H1 (cell line): Measurements from ENCODE around the gene TEX54. TPM values are rescaled to one million over a fixed set of nuclear protein-coding genes. Genes with fewer than 3 reads are reported as not detected.

Experiments
- BACH1 ChIP-seq: IDR thresholded peaks from 2 replicates; pipeline ENCODE4 v1.6.1; 2012; ENCODE audit warnings: low read length, improper control_type of control experiment
- CBX5 ChIP-seq: fragments of 300-800, 300-1000 bp; sonication (generic); IDR thresholded peaks from 2 replicates; pipeline ENCODE4 v1.7.1; 2016; ENCODE audit warnings: antibody characterized with exemption, low read length, low read depth
- CEBPB ChIP-seq: IDR thresholded peaks from 2 replicates; pipeline ENCODE4 v1.6.1; 2012; ENCODE audit warnings: low read depth, low read length
- CHD2 ChIP-seq: IDR thresholded peaks from 2 replicates; pipeline ENCODE4 v1.6.1; 2012; ENCODE audit warnings: low read length, improper control_type of control experiment
- E2F6 ChIP-seq: IDR thresholded peaks from 2 replicates; pipeline ENCODE4 v1.6.1; 2012; ENCODE audit warnings: inconsistent platforms
- EZH2 ChIP-seq: fragments of 200-600 bp; sonication (generic); IDR thresholded peaks from 2 replicates; pipeline ENCODE4 v1.7.1; 2012; ENCODE audit warnings: low read depth, mild to moderate bottlenecking, moderate library complexity, low read length, inconsistent platforms; ENCODE audit not compliant: severe bottlenecking
- HDAC2 ChIP-seq, 2 experiments: fragments of 300-600 bp in 1 of 2; sonication (generic) in 1 of 2; IDR thresholded peaks; 2 replicates each; pipeline ENCODE4 v1.6.1; 2011 to 2012; ENCODE audit warnings: low read depth in 2 of 2, low read length in 2 of 2, mild to moderate bottlenecking in 2 of 2, moderate library complexity in 2 of 2, borderline replicate concordance in 1 of 2, inconsistent platforms in 1 of 2
- JUND ChIP-seq: IDR thresholded peaks from 2 replicates; pipeline ENCODE4 v1.6.1; 2011; ENCODE audit warnings: mild to moderate bottlenecking, improper control_type of control experiment, low read length
- KDM4A ChIP-seq: IDR thresholded peaks from one replicate; pipeline ENCODE4 v1.7.1; 2012; ENCODE audit warnings: low read depth, mild to moderate bottlenecking, moderate library complexity, low read length, inconsistent platforms; ENCODE audit not compliant: severe bottlenecking
- KDM5A ChIP-seq: fragments of 200-600 bp; IDR thresholded peaks from 2 replicates; pipeline ENCODE4 v1.7.1; 2012; ENCODE audit warnings: mild to moderate bottlenecking, low read length, inconsistent platforms, mixed read lengths
- NRF1 ChIP-seq: IDR thresholded peaks from 2 replicates; pipeline ENCODE4 v1.6.1; 2011; ENCODE audit warnings: mild to moderate bottlenecking, low read depth, low read length, improper control_type of control experiment
- RAD21 ChIP-seq, 2 experiments: IDR thresholded peaks in 1 of 2; conservative IDR thresholded peaks in 1 of 2; 2 replicates each; pipeline ENCODE4 v1.6.1; 2011; ENCODE audit warnings: low read depth in 2 of 2, low read length in 2 of 2, improper control_type of control experiment in 1 of 2, inconsistent platforms in 1 of 2, mild to moderate bottlenecking in 1 of 2, moderate library complexity in 1 of 2
- RNF2 ChIP-seq: fragments of 200-900, 300-1000 bp; sonication (generic); IDR thresholded peaks from 2 replicates; pipeline ENCODE4 v1.7.1; 2016; ENCODE audit warnings: borderline replicate concordance, low read depth, mild to moderate bottlenecking, antibody characterized with exemption, low read length; ENCODE audit not compliant: poor library complexity, severe bottlenecking; ENCODE audit errors: missing control alignments
- SIN3A ChIP-seq, 2 experiments: IDR thresholded peaks in 1 of 2; conservative IDR thresholded peaks in 1 of 2; 2 replicates each; pipeline ENCODE4 v1.6.1; 2011 to 2012; ENCODE audit warnings: low read length in 2 of 2, improper control_type of control experiment in 1 of 2, low read depth in 1 of 2, mild to moderate bottlenecking in 1 of 2
- SIX5 ChIP-seq: IDR thresholded peaks from 2 replicates; pipeline ENCODE4 v1.6.1; 2011; ENCODE audit warnings: mild to moderate bottlenecking, low read depth, low read length
- SP1 ChIP-seq: IDR thresholded peaks from 2 replicates; pipeline ENCODE4 v1.6.1; 2011; ENCODE audit warnings: low read depth, low read length
- SP4 ChIP-seq: IDR thresholded peaks from 2 replicates; pipeline ENCODE4 v1.6.1; 2012; ENCODE audit warnings: low read length, inconsistent platforms
- SRF ChIP-seq: IDR thresholded peaks from 2 replicates; pipeline ENCODE4 v1.6.1; 2011; ENCODE audit warnings: mild to moderate bottlenecking, low read depth, low read length, moderate library complexity
- SUZ12 ChIP-seq: fragments of 200-600 bp; sonication (generic); IDR thresholded peaks from 2 replicates; pipeline ENCODE4 v1.6.1; 2012; ENCODE audit warnings: mild to moderate bottlenecking, inconsistent platforms, low read length, moderate library complexity, mixed read lengths
- TAF1 ChIP-seq: IDR thresholded peaks from 2 replicates; pipeline ENCODE4 v1.6.1; 2011; ENCODE audit warnings: mild to moderate bottlenecking, low read depth, low read length
- TEAD4 ChIP-seq: IDR thresholded peaks from 2 replicates; pipeline ENCODE4 v1.6.1; 2012; ENCODE audit warnings: low read depth, low read length, inconsistent platforms, mixed read lengths
- polyA plus RNA-seq, 7 experiments: library from polyadenylated mRNA; depleted of rRNA in 3 of 7; stranded (reverse) in 5 of 7; unstranded in 2 of 7; fragments of >200 nt in 5 of 7; fragments of 200-250 nt in 2 of 7; gene quantifications; 1 replicate in 5 of 7; 2 replicates in 1 of 7; 4 replicates in 1 of 7; pipeline versions ENCODE4 v1.2.1 to v1.2.3, GENCODE V29; 2011 to 2013; ENCODE audit warnings: missing spikeins in 2 of 7, mixed read lengths in 2 of 7
- total RNA-seq: library from RNA; stranded (reverse); fragmentation: NEBNext Ultra II Directional; extraction: Animal tissue kit (Norgen Biotek cat#: 25700); gene quantifications from 2 replicates; pipeline ENCODE4 v1.2.1, GENCODE V29; 2021
- TF ChIP-seq, protein P1 (sequence below): IDR thresholded peaks from 2 replicates; pipeline ENCODE4 v1.6.1; 2012; ENCODE audit warnings: low read length, inconsistent platforms

TEX54 gene
- total and polyA plus RNA-seq, 2 of the 8 experiments (the other 6 are each of a cell fraction or from before 2014, with no cell fraction given) = 1.2 TPM; not detected in 1

GRCh38 chr11:62851807-62852522 is 19.3 kb upstream of the TEX54 start (continued):
- TF ChIP-seq CBX5 (no peak), SRF (no peak), CEBPB (no peak), HDAC2 (IDR thresholded peaks at IDR 0.05; ENCODE audit: borderline replicate concordance in 1 of 2, low read depth in 2 of 2, low read length in 2 of 2) (no peak), KDM5A (no peak), RAD21 (IDR thresholded peaks at IDR 0.05 in 1 of 2, conservative IDR thresholded peaks at IDR 0.05 in 1 of 2; ENCODE audit: low read depth in 2 of 2, low read length in 2 of 2) (no peak), SIN3A (conservative IDR thresholded peaks at IDR 0.05 in 1 of 2, IDR thresholded peaks at IDR 0.05 in 1 of 2; ENCODE audit: low read depth in 1 of 2, low read length in 2 of 2) (peak in 1 of 2 experiments; percentile 12; a peak in 1 of 4 replicates), TAF1 (no peak), CHD2 (no peak; the same call in 1 of the 2 replicates), JUND (no peak), SP4 (0 out of 2 replicates have a peak, but pooled peaks have one; percentile 24), KDM4A (no peak), E2F6 (no peak), EZH2 (no peak), BACH1 (no peak), TEAD4 (no peak), SUZ12 (no peak), NRF1 (no peak), RNF2 (no peak), SP1 (no peak), SIX5 (no peak)
- TF ChIP-seq, protein P1, sequence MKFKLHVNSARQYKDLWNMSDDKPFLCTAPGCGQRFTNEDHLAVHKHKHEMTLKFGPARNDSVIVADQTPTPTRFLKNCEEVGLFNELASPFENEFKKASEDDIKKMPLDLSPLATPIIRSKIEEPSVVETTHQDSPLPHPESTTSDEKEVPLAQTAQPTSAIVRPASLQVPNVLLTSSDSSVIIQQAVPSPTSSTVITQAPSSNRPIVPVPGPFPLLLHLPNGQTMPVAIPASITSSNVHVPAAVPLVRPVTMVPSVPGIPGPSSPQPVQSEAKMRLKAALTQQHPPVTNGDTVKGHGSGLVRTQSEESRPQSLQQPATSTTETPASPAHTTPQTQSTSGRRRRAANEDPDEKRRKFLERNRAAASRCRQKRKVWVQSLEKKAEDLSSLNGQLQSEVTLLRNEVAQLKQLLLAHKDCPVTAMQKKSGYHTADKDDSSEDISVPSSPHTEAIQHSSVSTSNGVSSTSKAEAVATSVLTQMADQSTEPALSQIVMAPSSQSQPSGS = 0 out of 2 replicates have a peak, but pooled peaks have one; percentile 5
